Measurements from ENCODE around the gene PPP2R5E.
"Not testable (repeated sequence)": the region's sequence is repeated elsewhere in the genome, so short reads cannot be mapped to it uniquely, and the experiment has no call there.

The PPP2R5E gene

GRCh38 chr14:63543000-63543825 lies at the start of gene PPP2R5E:
PPP2R5E (minus strand) TSS chr14:63543377; CDS start chr14:63539685, 3,692 bp downstream.
- DNase-seq: peak; percentile 98 to 99

GRCh38 chr14:63583046-63583445 lies 39.9 kb upstream of the PPP2R5E start:
- not testable (repeated sequence) for DNase-seq

- DNase-seq: no peak
These were observed 38.3 kb upstream of the PPP2R5E start for GRCh38 chr14:63581491-63581890.

GRCh38 chr14:63578300-63578699 lies 35.1 kb upstream of the PPP2R5E start:
- DNase-seq: no peak

GRCh38 chr14:63573581-63573980 lies 30.4 kb upstream of the PPP2R5E start:
- DNase-seq: no peak

- no peak for DNase-seq
These were observed 22.3 kb upstream of the PPP2R5E start for GRCh38 chr14:63565448-63565847.

GRCh38 chr14:63564318-63564717 lies 21.1 kb upstream of the PPP2R5E start:
- no peak for DNase-seq

- no peak for DNase-seq
These were observed 20.3 kb upstream of the PPP2R5E start for GRCh38 chr14:63563370-63564026.

GRCh38 chr14:63562405-63562804 lies 19.2 kb upstream of the PPP2R5E start:
- DNase-seq: no peak

GRCh38 chr14:63555572-63555971 lies 12.4 kb upstream of the PPP2R5E start:
- no peak for DNase-seq

GRCh38 chr14:63551332-63551731 lies 8.2 kb upstream of the PPP2R5E start:
- DNase-seq: no peak

- no peak for DNase-seq
These were observed 4.7 kb upstream of the PPP2R5E start for GRCh38 chr14:63547798-63548335.

GRCh38 chr14:63545431-63545830 lies 2.3 kb upstream of the PPP2R5E start:
- no peak for DNase-seq

GRCh38 chr14:63544591-63545299 lies 1.6 kb upstream of the PPP2R5E start:
- peak in 1 of 2 experiments; percentile 22 for DNase-seq

GRCh38 chr14:63543826-63544406 lies 739 bp upstream of the PPP2R5E start:
- DNase-seq: peak; percentile 41 to 54

GRCh38 chr14:63542231-63542999 lies 762 bp downstream of the PPP2R5E start:
- peak; percentile 47 to 65 for DNase-seq

- no peak for DNase-seq
These were observed 7.3 kb downstream of the PPP2R5E start for GRCh38 chr14:63535918-63536317.

- DNase-seq: no peak
These were observed 9.7 kb downstream of the PPP2R5E start for GRCh38 chr14:63533474-63533873.

GRCh38 chr14:63524537-63525155 lies 18.5 kb downstream of the PPP2R5E start:
- DNase-seq: no peak

- DNase-seq: no peak
These were observed 19.3 kb downstream of the PPP2R5E start for GRCh38 chr14:63523735-63524426.

- DNase-seq: not testable (repeated sequence)
These were observed 20.7 kb downstream of the PPP2R5E start for GRCh38 chr14:63522511-63522910.

Data from NCI-H526 (cell line).